GM19238 (cell line): ENCODE data around the gene CBX5.
"Not testable (repeated sequence)": the region's sequence is repeated elsewhere in the genome, so short reads cannot be mapped to it uniquely, and the experiment has no call there.

Source experiments
- DNase-seq: peaks from one replicate; pipeline ENCODE4 v3.0.0; 2011; ENCODE audit warnings: low spot score; ENCODE audit not compliant: insufficient read length

The CBX5 gene

DNA sequence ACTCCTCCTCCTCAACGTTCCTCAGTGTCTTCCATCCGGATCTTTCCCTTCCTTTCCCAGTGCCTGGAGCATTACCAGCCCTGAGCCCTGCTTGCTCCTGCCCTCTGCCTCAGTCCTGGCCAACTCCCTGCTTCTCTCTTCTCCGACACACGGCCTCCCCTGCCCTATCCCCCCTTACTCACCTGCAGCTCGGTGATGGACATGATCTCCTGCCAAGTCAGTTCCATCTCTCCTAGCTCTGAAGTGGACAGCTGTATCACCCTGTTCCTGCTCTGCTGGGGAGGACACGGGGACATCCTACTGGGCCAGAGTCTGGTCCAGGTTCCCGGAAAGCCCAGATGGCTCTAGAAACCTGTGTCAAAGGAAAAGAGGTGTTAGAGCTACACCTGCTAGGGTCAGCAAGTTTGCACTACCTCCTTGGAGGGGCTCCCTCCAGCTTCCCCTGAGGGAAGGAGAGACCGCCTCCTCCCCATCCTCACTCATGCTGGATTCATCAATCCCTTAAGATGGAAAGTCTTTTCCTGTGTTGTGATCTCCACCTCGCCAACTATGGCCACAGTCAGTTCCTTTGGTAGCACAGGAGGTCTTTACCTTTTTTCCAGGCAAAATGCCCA, 15.1 kb upstream of the CBX5 start:
- DNase-seq, result no peak

DNA sequence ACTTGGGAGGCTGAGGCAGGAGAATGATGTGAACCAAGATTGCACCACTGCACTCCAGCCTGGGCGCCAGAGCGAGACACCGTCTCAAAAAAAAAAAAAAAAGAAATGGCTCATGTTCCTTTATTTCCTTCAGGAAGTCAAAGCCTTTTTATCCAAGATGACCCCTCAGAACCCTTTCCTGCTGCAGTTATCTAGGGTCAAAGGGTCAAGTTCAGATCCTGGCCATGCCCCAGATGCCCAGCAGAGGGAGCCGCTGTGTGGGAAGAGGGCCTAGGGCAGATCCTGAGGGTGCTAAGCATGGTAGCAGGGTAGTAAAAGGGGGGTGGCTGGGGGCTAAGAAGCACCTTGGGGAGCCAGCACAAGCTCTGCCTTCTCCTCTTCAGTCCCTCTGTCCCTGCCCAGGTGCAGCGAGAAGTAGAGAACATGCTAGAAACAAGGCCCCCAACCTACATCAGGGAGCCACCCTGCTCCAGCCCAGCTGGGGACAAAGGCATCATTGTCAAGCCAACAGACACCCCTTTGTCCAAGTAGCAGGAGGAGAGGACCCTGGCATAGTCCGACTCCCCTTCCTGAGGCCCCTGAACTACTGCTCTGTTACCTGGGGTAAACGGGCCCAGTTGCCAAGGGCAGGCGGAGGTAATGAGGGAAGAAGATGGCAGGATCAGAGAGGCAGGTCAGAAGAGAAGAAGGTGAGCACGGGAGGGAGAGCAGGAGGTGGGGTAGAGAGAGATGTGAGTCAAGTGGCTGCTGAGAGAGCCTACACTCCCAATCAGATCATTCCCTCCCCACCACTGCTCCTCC, 14.4 kb upstream of the CBX5 start:
- peak; percentile 53 for DNase-seq

DNA sequence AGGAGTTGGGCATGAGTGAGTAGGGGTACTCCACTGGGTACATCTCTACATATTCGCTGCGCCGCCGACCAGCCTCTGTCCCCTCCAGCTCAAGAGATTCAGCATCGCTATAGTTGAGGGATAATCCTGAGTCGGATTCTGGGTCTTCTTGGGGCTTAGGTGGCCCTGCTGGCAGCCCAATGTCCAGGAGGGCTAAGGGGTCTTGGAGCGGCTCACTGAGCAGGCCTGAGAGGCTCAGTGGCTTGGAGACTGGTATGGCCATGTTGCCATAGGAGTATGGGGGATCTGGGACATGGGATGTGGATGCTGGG, 13.0 kb upstream of the CBX5 start:
- DNase-seq, result no peak

DNA sequence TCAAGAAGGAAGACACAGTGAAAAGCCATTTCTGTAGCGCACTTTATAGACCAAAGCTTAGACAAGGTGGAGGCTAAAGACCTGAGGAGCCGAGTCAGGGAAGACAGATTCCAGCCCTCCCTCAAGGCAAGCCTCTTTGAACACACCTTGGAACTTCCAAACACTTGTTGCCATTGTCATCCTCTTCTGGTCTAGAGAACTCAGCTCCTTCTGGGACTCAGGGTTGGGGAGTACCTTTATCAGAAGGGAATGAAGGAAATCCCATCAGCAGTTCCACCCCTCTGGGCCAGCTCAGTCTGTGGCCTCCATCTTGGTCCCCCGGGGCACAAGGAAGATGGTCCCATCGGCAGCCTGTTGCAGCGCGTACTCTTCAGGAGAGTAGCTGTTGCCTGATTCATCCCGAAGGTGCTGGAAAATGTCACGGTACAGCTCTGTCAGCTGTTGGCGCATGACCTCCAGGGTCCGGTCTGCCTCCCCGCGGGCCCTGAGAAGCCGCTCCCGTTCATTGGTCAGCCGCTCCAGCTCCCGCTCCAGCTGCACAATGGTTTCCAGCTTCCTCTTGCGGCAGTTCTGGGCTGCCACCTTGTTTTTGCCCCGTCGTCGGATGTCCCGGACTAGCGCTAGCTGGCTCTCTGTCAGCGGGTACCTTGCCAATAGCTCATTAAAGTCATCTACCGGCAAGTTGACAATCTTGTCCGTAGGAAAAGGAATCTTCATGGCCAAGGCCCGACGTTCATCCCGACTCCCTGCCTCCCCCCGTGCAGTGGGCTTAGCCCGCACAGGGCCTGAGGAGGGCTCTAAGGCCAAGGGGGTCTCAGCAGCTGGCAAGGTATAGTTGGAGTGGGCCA, 12.4 kb upstream of the CBX5 start:
- no peak for DNase-seq

DNA sequence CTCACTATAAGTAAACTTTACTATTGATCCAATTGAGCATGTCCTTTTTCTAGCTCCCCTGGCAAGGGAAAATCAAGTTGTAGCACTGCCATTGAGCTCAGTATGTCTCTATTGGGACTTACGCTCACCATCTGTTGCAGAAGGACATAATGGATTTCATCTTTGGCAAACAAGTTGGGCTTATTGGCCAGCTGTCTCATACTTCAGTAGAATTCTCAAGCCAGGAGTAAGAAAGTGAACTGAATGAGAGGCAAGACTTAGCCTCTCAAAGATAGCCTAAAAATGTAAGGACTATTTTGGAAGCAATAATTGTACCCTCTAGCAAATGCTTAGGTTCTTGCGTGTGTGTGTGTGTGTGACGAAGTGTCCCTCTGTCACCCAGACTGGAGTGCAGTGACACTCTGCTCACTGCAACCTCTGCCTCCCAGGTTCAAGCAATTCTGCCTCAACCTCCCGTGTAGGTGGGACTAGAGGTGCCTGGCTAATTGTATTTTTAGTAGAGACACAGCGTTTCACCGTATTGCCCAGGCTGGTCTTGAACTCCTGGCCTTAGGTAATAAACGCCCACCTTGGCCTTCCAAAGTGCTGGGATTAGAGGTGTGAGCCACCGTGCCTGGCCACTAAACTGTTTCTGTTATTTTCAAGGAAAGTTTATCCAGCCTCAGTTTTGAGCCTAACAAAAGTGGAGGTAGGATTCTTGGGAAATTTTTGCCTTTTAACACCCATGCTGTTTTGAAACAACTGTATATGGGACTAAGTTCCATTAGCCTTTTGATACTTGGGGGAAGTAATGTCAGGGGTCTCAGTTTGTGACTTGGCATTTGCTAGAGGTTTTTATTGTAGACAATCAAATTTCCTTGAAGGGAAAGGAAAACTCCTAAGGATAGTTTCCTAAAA, 7.6 kb upstream of the CBX5 start:
- no peak for DNase-seq

DNA sequence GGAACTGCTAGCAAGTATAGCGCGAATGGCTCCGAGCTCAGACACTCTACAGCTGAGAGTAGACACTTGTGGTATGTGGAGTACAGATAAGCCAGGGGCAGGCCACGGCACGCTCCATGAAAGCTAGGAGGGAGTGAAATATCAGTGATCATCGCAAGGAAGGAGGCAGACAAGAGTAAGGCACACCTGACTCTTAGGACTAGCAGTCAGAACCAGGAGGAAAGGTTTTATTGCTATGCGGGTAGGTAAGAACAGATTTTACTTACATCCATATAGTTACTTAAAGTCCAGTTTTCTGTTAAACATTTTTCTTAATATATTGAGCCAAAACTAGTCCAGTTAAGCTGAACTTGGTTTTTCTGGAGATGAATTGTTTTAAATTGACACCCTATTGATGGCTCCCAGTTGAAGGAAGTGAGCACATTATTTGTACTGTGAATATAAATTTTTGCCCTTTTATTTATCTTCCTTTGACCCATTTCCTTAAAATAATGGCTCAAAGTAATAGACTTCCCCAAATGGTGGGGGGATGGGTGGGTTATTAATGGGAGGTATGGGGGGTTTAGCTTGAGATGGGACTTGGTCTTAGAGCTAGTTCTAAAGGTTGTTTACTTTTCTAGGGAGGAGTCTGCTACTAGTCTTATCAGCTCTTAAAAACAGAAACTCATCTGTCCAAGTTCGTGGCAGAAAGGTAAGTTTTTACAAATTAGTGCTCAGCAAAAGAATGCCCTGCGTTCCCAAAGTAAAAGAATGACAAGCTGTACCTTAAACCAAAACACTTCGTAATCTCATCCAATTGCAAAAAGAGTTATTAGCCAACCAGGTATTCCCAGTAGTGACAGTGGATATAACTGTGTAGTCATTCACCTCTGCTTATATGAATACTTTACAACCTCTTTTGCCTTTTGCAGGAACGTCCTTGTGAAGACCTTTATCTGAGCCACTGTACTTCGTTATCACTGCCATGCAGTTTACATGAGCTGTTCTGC, 6.4 kb upstream of the CBX5 start:
- no peak for DNase-seq

DNA sequence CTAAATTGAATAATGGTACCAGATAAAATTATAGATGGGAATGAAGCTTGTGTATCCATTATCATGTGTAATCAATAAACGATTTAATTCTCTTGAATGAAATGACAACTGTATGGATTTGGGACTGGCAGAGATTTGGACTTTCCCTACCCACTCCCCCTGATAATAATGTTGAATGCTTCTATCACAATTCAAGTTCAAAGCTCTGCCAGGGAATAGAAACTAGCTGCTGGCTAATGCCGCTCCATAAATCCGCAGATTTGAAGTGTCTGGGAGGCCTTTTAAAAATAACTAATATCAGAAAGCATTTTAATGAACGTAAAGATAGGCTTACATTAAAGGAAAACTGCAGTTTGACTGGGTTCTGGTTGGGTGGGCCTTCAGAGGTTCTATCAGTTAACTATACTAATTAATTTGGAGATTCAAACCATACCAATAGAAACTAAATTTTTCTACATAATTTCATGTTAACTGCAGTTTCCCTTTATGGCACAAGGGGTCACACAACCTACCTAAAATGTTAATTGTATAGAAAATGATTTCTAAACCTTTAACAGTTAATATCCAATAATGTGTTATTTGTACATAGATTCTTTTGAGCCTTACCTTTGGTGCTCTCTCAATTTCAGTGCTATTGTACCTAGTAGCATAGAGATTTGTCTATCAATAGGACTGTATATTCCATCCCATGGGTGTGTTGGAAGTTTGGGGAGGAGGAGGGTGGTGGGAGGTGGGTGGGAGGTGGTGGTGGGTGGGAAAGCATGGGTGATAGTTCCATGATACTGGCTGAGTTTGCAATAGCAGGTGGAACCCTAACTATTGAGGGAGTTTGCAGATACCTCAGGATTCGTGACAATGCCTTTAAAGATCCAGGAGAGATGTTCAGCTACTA, 5.5 kb upstream of the CBX5 start:
- DNase-seq, result no peak

DNA sequence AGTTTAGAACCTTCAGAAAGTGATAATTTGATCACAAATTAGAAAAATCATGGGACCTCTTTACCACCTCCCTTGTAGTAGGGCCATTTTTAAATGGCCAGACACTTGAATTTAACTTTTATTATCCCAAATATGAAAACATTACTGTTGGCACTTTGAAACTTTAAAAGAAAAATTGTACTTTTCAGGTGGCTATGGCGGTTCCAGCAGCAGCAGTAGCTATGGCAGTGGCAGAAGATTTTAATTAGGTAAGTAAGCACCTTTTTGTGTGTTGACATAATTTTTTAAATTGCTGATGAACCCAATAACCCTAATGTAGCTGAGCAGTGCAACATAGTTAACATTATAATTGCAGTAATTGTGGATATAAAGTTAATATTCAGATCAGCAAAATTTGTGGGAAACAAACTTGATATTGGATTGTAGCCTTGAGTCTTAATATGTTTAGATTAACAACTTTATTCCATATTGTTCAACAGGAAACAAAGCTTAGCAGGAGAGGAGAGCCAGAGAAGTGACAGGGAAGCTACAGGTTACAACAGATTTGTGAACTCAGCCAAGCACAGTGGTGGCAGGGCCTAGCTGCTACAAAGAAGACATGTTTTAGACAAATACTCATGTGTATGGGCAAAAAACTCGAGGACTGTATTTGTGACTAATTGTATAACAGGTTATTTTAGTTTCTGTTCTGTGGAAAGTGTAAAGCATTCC, 4.3 kb upstream of the CBX5 start:
- not testable (repeated sequence) for DNase-seq

DNA sequence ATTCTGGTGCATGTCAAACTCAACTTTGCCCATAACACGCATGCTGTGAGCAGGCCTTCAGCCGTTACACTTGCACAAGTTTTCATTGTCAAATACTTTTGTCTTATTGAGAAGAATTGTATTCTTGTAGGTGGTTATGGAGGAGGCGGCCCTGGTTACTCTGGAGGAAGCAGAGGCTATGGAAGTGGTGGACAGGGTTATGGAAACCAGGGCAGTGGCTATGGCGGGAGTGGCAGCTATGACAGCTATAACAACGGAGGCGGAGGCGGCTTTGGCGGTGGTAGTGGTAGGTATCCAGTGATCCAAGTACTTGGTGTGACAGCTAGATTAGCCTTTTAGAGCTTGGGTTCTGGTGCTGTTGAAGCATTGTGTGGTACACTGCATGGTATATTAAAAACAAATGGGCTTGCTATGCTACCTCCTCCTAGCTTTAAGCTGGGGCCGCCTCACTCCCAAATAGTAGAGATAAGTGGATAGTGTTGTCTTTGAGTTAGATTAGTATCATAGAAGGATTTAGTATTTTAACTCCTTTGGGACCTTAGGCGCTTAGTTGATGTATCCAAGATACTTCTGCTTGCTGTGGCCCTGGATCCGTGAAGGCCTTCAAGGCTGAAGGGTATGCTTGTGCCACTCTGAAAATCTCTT, 3.1 kb upstream of the CBX5 start:
- no peak for DNase-seq

DNA sequence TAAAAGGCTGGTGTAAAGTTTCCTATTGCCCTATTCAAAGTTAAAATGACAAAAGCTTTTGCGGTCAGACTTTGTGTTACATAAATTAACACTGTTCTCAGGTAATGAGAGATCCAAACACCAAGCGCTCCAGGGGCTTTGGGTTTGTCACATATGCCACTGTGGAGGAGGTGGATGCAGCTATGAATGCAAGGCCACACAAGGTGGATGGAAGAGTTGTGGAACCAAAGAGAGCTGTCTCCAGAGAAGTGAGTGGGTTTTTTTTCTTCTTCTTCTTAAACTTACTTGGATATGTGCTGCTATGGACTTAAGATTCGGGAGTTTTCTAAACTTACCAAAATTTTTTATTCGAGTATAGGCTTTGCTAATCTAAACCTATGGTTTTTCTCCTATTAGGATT, 1.8 kb upstream of the CBX5 start:
- DNase-seq, result not testable (repeated sequence)

DNA sequence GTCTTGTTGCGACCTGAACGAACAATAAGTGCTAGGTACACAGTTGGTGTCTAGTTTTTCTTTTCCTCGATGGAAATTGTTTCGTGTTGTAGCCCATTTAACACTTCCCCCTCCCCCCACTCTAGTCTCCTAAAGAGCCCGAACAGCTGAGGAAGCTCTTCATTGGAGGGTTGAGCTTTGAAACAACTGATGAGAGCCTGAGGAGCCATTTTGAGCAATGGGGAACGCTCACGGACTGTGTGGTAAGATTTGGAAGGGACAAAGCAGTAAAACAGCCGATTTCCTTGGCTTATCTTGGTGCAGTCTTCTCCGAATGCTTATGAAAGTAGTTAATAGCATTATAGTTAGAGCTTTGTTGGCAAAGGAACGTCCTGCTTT, 1.3 kb upstream of the CBX5 start:
- DNase-seq, result not testable (repeated sequence)

DNA sequence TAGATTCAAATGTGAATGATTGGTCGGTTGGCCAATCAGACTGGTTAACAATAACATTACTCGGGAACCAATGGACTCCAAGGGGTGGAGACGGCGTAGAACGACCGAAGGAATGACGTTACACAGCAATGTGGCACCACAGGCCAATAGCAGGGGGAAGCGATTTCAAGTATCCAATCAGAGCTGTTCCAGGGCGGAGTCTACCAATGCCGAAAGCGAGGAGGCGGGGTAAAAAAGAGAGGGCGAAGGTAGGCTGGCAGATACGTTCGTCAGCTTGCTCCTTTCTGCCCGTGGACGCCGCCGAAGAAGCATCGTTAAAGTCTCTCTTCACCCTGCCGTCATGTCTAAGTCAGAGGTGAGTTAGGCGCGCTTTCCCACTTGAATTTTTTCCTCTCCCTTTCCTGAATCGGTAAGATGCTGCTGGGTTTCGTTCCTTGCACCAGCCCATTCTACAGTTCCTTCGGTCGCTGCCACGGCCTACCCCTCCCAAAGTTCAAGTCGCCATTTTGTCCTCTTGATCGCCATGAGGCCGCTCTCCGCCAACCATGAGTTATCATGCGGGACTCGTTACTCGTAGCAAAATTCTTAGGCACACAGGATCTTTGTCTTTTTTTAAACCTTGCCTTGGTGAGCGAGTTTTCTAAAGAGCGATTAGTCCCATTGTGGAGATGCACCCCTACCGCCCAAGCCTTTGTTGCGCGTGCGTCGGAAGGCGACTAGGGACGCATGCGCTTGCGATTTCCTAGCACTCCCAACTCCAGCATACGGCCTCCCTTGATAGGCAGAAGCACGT, 742 bp upstream of the CBX5 start, which contains the start of gene HNRNPA1:
Gene HNRNPA1, plus strand, starts transcription at position 259 of the 793 bp plus-strand sequence. Its CDS starts 82 bp downstream, at position 341.
- DNase-seq, result peak; percentile 77

DNA sequence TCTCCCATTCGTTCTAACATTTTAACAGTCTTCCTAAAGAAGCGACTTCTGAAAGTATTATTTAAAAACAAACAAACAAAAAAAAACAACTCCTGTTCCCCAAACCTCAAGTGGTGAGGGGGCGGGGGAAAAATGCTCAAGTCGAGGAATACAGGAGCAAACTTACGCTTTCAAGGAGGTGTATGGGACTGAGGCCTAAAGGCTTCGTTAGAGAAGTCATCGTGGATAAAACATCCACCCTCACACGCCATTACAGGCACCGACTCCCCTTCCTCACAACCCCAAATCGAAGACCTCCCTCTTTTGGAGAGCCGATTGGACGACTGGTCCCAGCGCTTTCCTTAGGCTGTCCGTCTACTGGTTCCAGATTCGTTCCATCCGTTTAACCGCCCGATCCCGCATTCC, 693 bp downstream of the CBX5 start:
- no peak for DNase-seq

DNA sequence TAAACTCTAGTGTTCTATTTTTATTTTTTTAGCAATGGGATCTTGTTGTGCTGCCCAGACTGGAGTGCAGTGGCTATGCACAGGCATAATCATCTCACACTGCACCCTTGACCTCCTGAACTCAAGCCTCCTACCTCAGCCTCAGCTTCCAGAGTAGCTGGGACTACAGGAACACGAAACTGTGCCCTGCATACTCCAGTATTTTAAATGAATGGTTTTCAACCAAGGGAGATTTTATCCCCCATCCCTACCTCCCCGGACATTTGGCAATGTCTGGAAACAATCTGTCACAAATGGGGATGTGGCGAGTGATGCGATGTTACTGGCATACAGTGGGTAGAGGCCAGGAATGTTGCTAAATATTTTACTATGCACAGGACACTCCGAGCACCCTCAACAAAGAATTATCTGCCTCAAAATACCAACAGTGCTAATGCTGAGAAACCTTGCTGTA, 2.1 kb downstream of the CBX5 start:
- DNase-seq, result no peak

DNA sequence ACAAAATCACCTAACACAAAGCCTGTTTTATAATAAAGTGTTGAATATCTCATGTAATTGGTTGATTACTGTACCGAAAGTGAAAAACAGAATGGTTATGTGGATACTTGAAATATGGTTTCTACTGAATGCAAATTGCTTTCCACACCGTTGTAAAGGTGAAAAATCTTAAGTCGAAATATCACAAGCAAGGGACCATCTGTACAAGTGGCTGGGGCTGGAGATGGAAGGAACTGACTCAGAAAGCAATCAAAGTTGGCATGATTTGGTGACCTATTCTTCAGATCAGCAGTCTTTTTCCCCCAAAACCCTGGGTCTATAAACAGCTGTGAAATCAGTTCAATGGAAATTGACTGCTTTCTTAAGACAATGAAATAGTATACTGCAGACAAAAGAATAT, 3.6 kb downstream of the CBX5 start:
- DNase-seq, result no peak

DNA sequence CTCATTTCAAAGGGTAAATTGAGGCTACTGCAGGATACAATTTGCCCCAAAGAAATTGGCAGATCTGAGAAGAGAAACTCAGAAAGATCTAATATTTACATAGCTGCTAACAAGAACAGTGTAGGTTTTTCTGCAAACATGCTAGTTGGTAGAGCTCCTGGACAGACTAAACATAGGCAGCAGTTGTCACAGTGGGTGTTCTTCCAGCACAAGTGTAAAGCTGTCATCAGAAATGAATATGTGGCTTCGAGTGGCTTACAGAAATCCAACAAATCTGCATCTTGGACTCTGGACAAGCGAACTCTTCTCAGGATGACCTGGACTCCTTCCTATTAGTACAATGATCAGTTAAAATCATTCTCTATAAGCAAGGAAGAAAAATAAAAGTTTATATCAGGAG, 5.9 kb downstream of the CBX5 start:
- no peak for DNase-seq

DNA sequence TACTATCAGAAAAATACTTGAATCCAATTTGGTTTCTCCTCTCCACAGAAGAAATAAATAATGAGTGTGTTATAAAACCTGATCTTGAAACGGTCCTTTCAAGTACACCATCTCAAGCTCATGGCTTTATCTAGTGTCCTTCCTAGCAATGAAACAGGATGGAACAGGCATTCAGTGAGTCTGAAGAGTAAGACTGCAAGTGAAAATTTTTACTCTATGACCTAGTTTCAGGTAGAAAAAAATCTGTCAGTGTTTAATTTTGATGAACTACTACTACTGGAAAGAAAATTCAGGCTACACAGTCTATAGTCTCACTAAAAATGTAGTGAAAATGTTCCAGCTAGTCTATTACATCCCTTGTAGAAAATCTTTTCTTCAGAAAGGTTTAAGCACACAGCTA, 7.7 kb downstream of the CBX5 start:
- DNase-seq, result no peak
